Left lung (tissue), 10 donors: ENCODE results near the gene MXRA7. TPM values are rescaled to one million over a fixed set of nuclear protein-coding genes. Genes with fewer than 3 reads are reported as not detected.

Source experiments
- ATAC-seq: fragments of 200-7000 bp; cut with Tn5 transposase; one replicate; pipeline ENCODE4 v1.9.1; 2020; ENCODE audit warnings: moderate library complexity
- DNase-seq, 4 donors: peaks; one replicate each; pipeline ENCODE4 v3.0.0-alpha.2; 2013 to 2020
- H3K27ac ChIP-seq, 2 donors: fragments of 200-600 bp; sonication (generic) in 1 of 2; one replicate each; pipeline versions ENCODE4 v1.5.0 to v1.8.0; 2020 to 2021
- H3K27me3 ChIP-seq, 2 donors: fragments of 200-600 bp; sonication (generic) in 1 of 2; one replicate each; pipeline versions ENCODE4 v1.5.0 to v1.8.0; 2020 to 2021
- H3K36me3 ChIP-seq, 2 donors: fragments of 200-600 bp; sonication (generic) in 1 of 2; one replicate each; pipeline versions ENCODE4 v1.5.0 to v1.8.0; 2020 to 2021
- H3K4me1 ChIP-seq, 2 donors: fragments of 200-600 bp; one replicate each; pipeline ENCODE4 v1.8.0; 2021
- H3K4me3 ChIP-seq, 2 donors: fragments of 200-600 bp; sonication (generic) in 1 of 2; one replicate each; pipeline versions ENCODE4 v1.5.0 to v1.8.0; 2020 to 2021; ENCODE audit warnings: mild to moderate bottlenecking in 1 of 2
- H3K9me3 ChIP-seq, 2 donors: fragments of 200-600 bp; sonication (generic) in 1 of 2; one replicate each; pipeline versions ENCODE4 v1.5.0 to v1.8.0; 2020 to 2021
- CTCF ChIP-seq, 2 donors: fragments of 200-600 bp; sonication (generic) in 1 of 2; IDR thresholded peaks; one replicate each; pipeline versions ENCODE4 v1.5.0 to v1.8.0; 2021; ENCODE audit warnings: antibody characterized with exemption in 2 of 2
- intact Hi-C, 2 donors: fragments of 100-400 bp; cut with DNase I; formaldehyde crosslinking; loops; one replicate each; pipeline versions ENCODE4 v1.11.2 to v1.14.2; 2022
- polyA plus RNA-seq, 6 donors: library from polyadenylated mRNA; unstranded; fragments of 120-200 nt; gene quantifications; one replicate each; pipeline ENCODE4 v1.2.1, GENCODE V29; 2013; ENCODE audit not compliant: insufficient read length in 6 of 6
- total RNA-seq, 2 donors: library from RNA; stranded (reverse); fragmentation: NEBNext Ultra II Directional; extraction: Animal tissue kit (Norgen Biotek cat#: 25700); gene quantifications; one replicate each; pipeline ENCODE4 v1.2.1, GENCODE V29; 2021
- donor health status: DM: no; HTN: yes; CAD: no.
- donor health status: DM: no; HTN: no; CAD: no.

Gene MXRA7
- total and polyA plus RNA-seq, 8 donors, result 71.5 to 211 (median 88.2) TPM

- intact Hi-C loops, result no loop called here
- Histone ChIP-seq H3K36me3 (peaks cover 0 to 1% of the 10 kb centered on the region in 2 donors), H3K27me3 (no peaks in the 10 kb centered on the region), H3K27ac (no peak overlapping the region), H3K9me3 (no peaks in the 10 kb centered on the region), H3K4me3 (no peak overlapping the region), H3K4me1 (peaks cover 3 to 11% of the 10 kb centered on the region in 2 donors)
- ATAC-seq (no peak), DNase-seq (no peak)
- no peak for TF ChIP-seq CTCF (IDR thresholded peaks at IDR 0.05)
Measured at GRCh38 chr17:76677406-76677805, 33.4 kb downstream of the MXRA7 start.

GRCh38 chr17:76676629-76677028 lies 34.1 kb downstream of the MXRA7 start:
- ATAC-seq, result no peak

GRCh38 chr17:76675648-76676047 lies 35.1 kb downstream of the MXRA7 start:
- no peaks in the 10 kb centered on the region for H3K27me3 ChIP-seq
- no peak for DNase-seq
- intact Hi-C loops, result no loop called here
- no peak for ATAC-seq
- H3K9me3 ChIP-seq, result no peaks in the 10 kb centered on the region
- H3K36me3 ChIP-seq, result no peaks in the 10 kb centered on the region
- H3K4me1 ChIP-seq, result peaks cover 11 to 17% of the 10 kb centered on the region in 2 donors
- TF ChIP-seq CTCF (IDR thresholded peaks at IDR 0.05), result no peak
- no peak overlapping the region for H3K27ac ChIP-seq
- no peak overlapping the region for H3K4me3 ChIP-seq

More at GRCh38 chr17:76676629-76677028, 34.1 kb downstream of the MXRA7 start:
- H3K27me3 ChIP-seq, result no peaks in the 10 kb centered on the region
- H3K4me1 ChIP-seq, result peaks cover 6 to 11% of the 10 kb centered on the region in 2 donors
- intact Hi-C loops, result no loop called here
- no peak for DNase-seq
- no peak for TF ChIP-seq CTCF (IDR thresholded peaks at IDR 0.05)
- no peak overlapping the region for H3K4me3 ChIP-seq
- H3K36me3 ChIP-seq, result no peaks in the 10 kb centered on the region
- no peaks in the 10 kb centered on the region for H3K9me3 ChIP-seq
- H3K27ac ChIP-seq, result no peak overlapping the region

GRCh38 chr17:76674600-76674999 lies 36.2 kb downstream of the MXRA7 start:
- no peaks in the 10 kb centered on the region for H3K27me3 ChIP-seq
- no peak overlapping the region for H3K4me3 ChIP-seq
- no peak overlapping the region for H3K27ac ChIP-seq
- DNase-seq (no peak), ATAC-seq (no peak)
- no peaks in the 10 kb centered on the region for H3K36me3 ChIP-seq
- no peaks in the 10 kb centered on the region for H3K9me3 ChIP-seq
- peaks cover 11 to 21% of the 10 kb centered on the region in 2 donors for H3K4me1 ChIP-seq
- TF ChIP-seq CTCF (IDR thresholded peaks at IDR 0.05), result no peak
- intact Hi-C loops, result no loop called here

GRCh38 chr17:76673729-76674128 lies 37.0 kb downstream of the MXRA7 start:
- Histone ChIP-seq H3K4me1 (peaks cover 11 to 21% of the 10 kb centered on the region in 2 donors), H3K36me3 (no peaks in the 10 kb centered on the region), H3K27me3 (no peaks in the 10 kb centered on the region), H3K4me3 (no peak overlapping the region), H3K27ac (no peak overlapping the region), H3K9me3 (no peaks in the 10 kb centered on the region)
- no peak for TF ChIP-seq CTCF (IDR thresholded peaks at IDR 0.05)
- intact Hi-C loops, result no loop called here
- ATAC-seq, result no peak
- DNase-seq, result no peak
